Right renal cortex interstitium (tissue), 3 donors: ENCODE results near the gene RIC1. TPM values are rescaled to one million over a fixed set of nuclear protein-coding genes. Genes with fewer than 3 reads are reported as not detected.

Experiments used
- DNase-seq, 3 donors: peaks; one replicate each; pipeline ENCODE4 v3.0.0-alpha.2; 2013; ENCODE audit warnings: low read depth in 3 of 3, low spot score in 2 of 3
- polyA plus RNA-seq, 3 donors: library from polyadenylated mRNA; unstranded; fragments of 120-200 nt; gene quantifications; one replicate each; pipeline ENCODE4 v1.2.1, GENCODE V29; 2013; ENCODE audit not compliant: insufficient read length in 3 of 3

RIC1 gene
- polyA plus RNA-seq, 3 donors, result 27.7 to 30.0 (median 28.0) TPM

GRCh38 chr9:5820425-5820824 is 191.5 kb downstream of the RIC1 start:
- DNase-seq, result no peak

- no peak for DNase-seq
Measured at GRCh38 chr9:5825223-5825622, 196.3 kb downstream of the RIC1 start.

Other genes with a start within 250 kb of the RIC1 start
- gene PLGRKT, start 191.2 kb upstream of the RIC1 start, polyA plus RNA-seq, result 10 to 100 TPM; 34.6 to 44.6 (median 38.4) TPM
- gene CD274, start 178.6 kb upstream of the RIC1 start, polyA plus RNA-seq, result 1 to 10 TPM in 1 of 3 donors, under 1 TPM in 2; 0.71 to 1.1 (median 0.90) TPM
- under 1 TPM in 2 of 3 donors, not detected in 1; 0.10 to 0.13 TPM for gene PDCD1LG2, start 118.6 kb upstream of the RIC1 start, polyA plus RNA-seq
- 10 to 100 TPM; 56.1 to 62.1 (median 56.8) TPM for gene ERMP1, start 204.0 kb downstream of the RIC1 start, polyA plus RNA-seq